Airway epithelial cell (primary cell): ENCODE results near the gene TFEB. TPM values are rescaled to one million over a fixed set of nuclear protein-coding genes. Genes with fewer than 3 reads are reported as not detected.

ENCODE experiments used
- total RNA-seq: library from RNA; depleted of rRNA; stranded (reverse); fragments of >200 nt; gene quantifications from 2 replicates; pipeline ENCODE4 v1.2.3, GENCODE V29; 2015

Gene TFEB
- 11.4 and 14.2 TPM in 2 replicates for total RNA-seq

DNA sequence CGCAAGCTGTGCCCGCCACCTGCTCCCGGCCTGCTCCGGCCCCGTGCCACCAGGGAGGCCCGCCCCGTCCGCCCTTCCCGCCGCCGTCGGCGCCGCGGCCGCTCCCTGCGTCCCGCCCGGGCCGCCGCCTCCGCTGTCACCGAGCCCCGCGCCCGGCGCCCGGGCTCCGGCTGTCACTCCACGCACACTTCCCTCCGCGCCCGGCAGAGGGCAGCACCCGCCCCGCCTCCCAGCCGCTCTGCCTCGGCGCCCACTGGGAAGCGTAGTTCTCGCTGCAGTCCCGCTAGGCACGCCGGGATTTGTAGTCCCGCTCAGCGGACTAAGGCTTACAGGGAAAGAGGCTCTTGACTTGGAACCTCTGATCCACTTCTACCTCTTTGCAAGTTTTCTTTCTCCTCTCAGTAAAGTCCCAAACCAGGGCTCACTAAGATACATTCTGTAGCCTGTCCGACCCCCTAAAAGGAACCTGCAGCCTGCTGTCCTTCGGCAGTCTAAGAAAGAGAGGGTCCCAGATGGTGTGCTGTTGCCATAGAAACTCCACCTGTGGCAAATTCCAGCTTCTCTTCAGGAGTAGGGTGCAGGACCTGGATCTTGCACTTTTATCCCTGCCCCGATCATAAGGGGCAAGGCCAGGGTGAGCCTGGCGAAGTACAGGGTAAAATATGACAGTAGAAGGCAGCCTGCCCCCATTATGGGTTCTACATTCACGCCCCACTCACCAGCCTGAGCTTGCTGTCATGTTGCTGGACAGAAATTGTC, at the start of gene TFEB:
TFEB (minus strand) TSS at position 182 of the 759 bp plus-strand sequence. CDS start 44,395 bp downstream, outside the sequence.

DNA sequence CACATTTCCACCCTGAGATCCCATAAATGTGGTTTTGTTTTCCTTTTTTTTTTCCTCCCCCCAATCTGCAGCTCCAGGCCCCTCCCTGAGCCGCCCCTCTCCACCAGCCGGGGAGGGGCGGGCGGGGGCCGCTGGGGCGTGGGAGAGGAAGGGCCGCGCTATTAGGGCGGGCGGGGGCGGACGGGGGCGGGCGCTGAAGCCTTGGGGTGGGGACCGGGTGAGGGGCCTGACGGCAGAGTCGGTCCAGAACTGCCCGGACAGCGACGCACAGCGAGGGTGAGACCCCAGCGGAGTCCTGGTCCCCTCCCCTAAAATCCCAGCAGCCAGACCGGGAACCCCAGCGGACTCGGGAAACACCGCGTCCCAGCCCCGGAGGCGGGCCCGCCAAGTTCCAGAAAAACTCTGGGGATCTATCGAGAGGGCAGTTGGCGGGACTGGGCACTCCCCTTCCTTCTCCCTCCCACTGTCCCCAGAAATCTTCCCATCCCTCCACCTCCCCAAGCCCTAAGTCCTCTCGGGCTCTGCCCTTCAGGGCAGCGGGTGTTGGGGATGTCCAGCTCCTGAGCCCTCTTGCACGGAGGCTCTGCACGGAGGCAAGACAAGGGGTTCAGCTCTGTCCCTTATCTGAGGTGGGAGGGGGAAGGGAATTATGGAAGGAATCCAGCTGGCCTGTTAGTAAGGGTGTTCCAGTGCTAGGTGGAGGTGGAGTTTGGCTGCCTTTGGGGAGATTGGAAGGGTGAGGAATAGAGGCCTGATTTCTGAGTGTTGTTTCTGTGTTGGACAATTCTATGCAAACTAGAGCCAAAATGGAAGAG, 45.4 kb upstream of the TFEB start, which contains the start of gene PRICKLE4:
PRICKLE4 (plus strand) TSS at position 232 of the 815 bp plus-strand sequence. CDS start 2,692 bp downstream, outside the sequence.

DNA sequence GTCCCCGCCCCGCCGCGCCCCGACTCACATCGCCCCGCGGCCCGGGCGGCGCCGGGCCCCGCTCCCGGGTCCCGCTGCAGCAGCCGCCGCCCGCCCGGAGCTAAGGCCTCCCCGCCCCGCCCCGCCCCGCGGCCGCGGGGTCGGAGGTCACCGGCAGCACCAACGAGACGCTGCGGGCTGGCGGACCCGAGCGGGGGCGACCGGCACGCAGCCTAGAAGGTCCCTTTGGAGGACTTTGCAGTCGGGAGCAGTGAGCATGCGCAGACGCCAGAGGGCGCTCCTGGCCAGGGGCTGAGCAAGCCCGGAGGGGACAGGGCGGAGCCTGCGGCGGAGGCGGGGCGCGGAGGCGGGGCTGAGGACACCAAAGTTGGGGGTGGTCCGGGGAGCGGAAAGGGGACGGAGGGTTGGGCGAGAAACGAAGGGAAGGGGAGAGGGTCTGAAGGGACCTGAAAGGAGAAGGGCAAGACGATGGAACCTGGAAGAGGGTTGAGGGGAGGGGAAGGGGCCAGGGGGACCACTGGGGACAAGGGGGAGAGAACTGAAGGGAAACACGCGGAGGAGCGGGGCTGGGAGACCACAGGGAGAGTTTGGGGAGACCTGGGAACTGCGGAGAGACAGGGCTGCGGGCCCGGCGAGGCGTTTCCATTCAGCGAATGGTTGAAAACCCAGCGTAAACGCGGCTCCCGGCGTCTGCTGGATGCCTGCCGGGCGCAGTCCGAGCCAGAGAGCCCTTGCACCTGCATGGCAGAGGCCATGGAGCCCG, 44.6 kb upstream of the TFEB start, which contains the start of gene FRS3:
FRS3 (minus strand) TSS at position 113 of the 763 bp plus-strand sequence. CDS start 2,913 bp downstream, outside the sequence.

DNA sequence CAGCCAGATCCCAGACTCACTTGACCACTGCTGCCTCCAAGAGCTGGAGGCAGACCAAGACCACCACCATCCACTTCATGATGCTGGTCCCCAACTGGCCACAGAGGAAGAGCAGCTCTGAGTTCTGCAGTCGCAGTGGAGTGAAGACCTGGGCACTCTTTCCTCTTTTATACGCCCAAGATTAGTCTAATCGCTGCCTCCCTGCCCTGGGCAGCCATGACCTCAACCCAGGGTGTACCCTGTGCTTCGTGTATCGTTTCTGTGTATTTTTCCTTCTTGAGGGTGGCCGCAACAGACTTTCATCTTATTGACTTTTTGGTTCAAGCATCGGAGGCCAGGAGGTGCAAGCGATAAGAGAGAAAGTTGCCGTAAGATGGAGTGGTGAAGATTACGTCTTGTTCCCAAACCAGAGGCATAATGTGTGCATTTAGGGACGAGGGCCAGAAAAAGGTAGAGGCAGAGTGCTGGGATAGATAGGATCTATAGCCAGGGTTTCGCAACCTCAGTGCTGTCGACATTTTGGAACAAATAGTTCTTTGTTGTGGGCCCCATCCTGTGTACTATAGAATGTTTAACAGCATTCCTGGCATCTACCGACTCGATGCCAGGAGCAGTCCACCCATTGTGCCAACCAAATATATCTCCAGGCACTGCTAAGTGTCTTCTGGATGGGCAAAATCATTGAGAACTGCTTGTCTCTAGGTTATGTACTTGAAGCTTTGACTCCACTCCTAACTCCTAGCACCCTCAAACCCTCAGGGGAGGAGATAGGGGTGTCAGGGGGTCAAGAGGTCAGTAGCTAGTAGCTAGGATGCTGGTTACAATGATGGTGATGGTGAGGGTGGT, 12.1 kb upstream of the TFEB start, which contains the start of gene PGC:
PGC (minus strand) TSS at position 142 of the 846 bp plus-strand sequence; CDS start at position 79, 63 bp downstream.

GRCh38 chr6:41638002-41638934, 97.1 kb downstream of the TFEB start, which contains the start of gene MDFI:
Gene MDFI, plus strand, starts transcription at chr6:41638468. Its CDS starts 282 bp downstream, at chr6:41638750.

Other genes with a start within 250 kb of the TFEB start
- 8.2 and 13.2 TPM in 2 replicates for gene FOXP4, start 189.2 kb downstream of the TFEB start, total RNA-seq
- 270 and 324 TPM in 2 replicates for gene MDFI, start 97.1 kb downstream of the TFEB start, total RNA-seq
- not detected in 2 replicates for gene PGC, start 11.8 kb upstream of the TFEB start, total RNA-seq
- 0.70 and 1.2 TPM in 2 replicates for gene FRS3, start 44.3 kb upstream of the TFEB start, total RNA-seq
- gene PRICKLE4, start 45.2 kb upstream of the TFEB start, total RNA-seq, result 0.28 and 2.5 TPM in 2 replicates
- 231 and 338 TPM in 2 replicates for gene TOMM6, start 52.1 kb upstream of the TFEB start, total RNA-seq
- 0.28 and 1.3 TPM in 2 replicates for gene USP49, start 159.8 kb upstream of the TFEB start, total RNA-seq
- gene MED20, start 185.5 kb upstream of the TFEB start, total RNA-seq, result 19.1 and 24.2 TPM in 2 replicates
- 6.2 and 15.8 TPM in 2 replicates for gene BYSL, start 185.9 kb upstream of the TFEB start, total RNA-seq
- 75.5 and 99.1 TPM in 2 replicates for gene CCND3, start 206.2 kb upstream of the TFEB start, total RNA-seq